ENCODE data around the gene HS3ST3A1.

DNA sequence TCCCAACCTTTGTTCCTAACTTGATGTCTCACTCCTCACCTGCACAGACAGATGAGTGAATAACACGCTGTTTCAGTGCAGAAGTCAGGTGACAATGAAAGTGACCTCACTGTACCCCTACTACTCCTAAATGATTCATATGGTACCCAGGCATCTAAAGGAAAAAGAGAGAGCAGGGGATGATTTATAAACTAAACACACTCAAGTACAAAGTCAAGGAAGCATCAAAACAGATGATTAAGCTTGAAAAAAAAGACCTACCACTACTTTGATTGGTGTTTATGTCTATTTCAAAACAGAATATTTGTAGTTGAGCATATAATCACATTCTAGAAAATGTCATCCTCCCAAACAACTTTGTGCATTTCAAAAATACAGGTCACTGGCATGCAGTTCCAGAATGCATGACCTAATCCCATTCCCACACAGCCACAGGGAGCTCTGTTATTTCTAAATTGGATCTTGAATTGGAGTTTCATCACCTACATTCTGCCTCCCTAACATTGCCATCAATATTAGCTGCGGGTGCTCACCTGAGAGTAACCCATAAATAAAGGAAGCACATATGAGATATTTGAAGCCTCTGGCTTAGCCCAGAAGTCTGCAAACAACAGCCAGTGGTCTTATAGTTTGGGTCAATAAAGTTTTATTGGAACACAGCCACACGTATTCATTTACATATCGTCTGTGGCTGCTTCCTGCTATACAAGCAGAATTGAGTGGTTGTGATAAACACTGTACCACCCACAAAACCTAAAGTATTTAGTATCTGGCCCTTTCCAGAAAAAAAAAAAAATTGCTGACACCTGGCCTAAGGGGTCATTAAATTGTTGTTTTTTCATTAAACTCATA is 14.0 kb downstream of the HS3ST3A1 start:
- TF ChIP-seq, protein P1, sequence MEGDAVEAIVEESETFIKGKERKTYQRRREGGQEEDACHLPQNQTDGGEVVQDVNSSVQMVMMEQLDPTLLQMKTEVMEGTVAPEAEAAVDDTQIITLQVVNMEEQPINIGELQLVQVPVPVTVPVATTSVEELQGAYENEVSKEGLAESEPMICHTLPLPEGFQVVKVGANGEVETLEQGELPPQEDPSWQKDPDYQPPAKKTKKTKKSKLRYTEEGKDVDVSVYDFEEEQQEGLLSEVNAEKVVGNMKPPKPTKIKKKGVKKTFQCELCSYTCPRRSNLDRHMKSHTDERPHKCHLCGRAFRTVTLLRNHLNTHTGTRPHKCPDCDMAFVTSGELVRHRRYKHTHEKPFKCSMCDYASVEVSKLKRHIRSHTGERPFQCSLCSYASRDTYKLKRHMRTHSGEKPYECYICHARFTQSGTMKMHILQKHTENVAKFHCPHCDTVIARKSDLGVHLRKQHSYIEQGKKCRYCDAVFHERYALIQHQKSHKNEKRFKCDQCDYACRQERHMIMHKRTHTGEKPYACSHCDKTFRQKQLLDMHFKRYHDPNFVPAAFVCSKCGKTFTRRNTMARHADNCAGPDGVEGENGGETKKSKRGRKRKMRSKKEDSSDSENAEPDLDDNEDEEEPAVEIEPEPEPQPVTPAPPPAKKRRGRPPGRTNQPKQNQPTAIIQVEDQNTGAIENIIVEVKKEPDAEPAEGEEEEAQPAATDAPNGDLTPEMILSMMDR (IDR thresholded peaks at IDR 0.05) = no peak
- no peak for TF ChIP-seq POLR2A (IDR thresholded peaks at IDR 0.05)

All from body of pancreas (tissue), 4 donors.